GM23248 (cell line): ENCODE measurements around the gene DNAJC7. TPM values are rescaled to one million over a fixed set of nuclear protein-coding genes. Genes with fewer than 3 reads are reported as not detected.

ENCODE experiments used
- DNase-seq: peaks from one replicate; pipeline ENCODE4 v3.0.0-alpha.2; 2015
- H2AFZ ChIP-seq: fragments of 200-600 bp; sonication (generic); 2 replicates; pipeline ENCODE4 v1.6.1; 2016; ENCODE audit warnings: antibody characterized with exemption
- H3F3A ChIP-seq: fragments of 200-600 bp; sonication (generic); 2 replicates; pipeline ENCODE4 v1.6.1; 2016; ENCODE audit warnings: mild to moderate bottlenecking, antibody characterized with exemption, mixed run types; ENCODE audit not compliant: insufficient read depth
- H3K27ac ChIP-seq: fragments of 200-600 bp; sonication (generic); 2 replicates; pipeline ENCODE4 v1.5.1; 2016; ENCODE audit warnings: mild to moderate bottlenecking
- H3K27me3 ChIP-seq: fragments of 200-600 bp; sonication (generic); replicated peaks from 2 replicates; pipeline ENCODE4 v1.6.1; 2016; ENCODE audit warnings: mild to moderate bottlenecking; ENCODE audit not compliant: insufficient read depth
- H3K36me3 ChIP-seq: fragments of 200-600 bp; sonication (generic); 2 replicates; pipeline ENCODE4 v1.6.1; 2016; ENCODE audit warnings: low read depth, mild to moderate bottlenecking
- H3K4me1 ChIP-seq: fragments of 200-600 bp; sonication (generic); 2 replicates; pipeline ENCODE4 v1.6.1; 2016; ENCODE audit warnings: mild to moderate bottlenecking; ENCODE audit not compliant: insufficient read depth
- H3K4me2 ChIP-seq: fragments of 200-600 bp; sonication (generic); one replicate; pipeline ENCODE4 v1.6.1; 2016; ENCODE audit warnings: mild to moderate bottlenecking; ENCODE audit not compliant: unreplicated experiment
- H3K4me3 ChIP-seq: fragments of 200-600 bp; sonication (generic); 2 replicates; pipeline ENCODE4 v1.5.1; 2016; ENCODE audit warnings: mild to moderate bottlenecking
- H3K79me2 ChIP-seq: fragments of 200-600 bp; sonication (generic); 2 replicates; pipeline ENCODE4 v1.6.1; 2016; ENCODE audit warnings: mild to moderate bottlenecking; ENCODE audit not compliant: insufficient read depth
- H3K9ac ChIP-seq: fragments of 200-600 bp; sonication (generic); 2 replicates; pipeline ENCODE4 v1.6.1; 2016; ENCODE audit warnings: mild to moderate bottlenecking
- H3K9me2 ChIP-seq: fragments of 200-600 bp; sonication (generic); 2 replicates; pipeline ENCODE4 v1.6.1; 2016; ENCODE audit warnings: mixed run types, mild to moderate bottlenecking, moderate library complexity; ENCODE audit not compliant: insufficient read depth
- H3K9me3 ChIP-seq: fragments of 200-600 bp; sonication (generic); one replicate; pipeline ENCODE4 v1.6.1; 2017; ENCODE audit warnings: low read depth
- H4K20me1 ChIP-seq: fragments of 200-600 bp; sonication (generic); 2 replicates; pipeline ENCODE4 v1.6.0; 2016; ENCODE audit not compliant: insufficient read depth
- EZH2 ChIP-seq: fragments of 200-600 bp; sonication (generic); IDR thresholded peaks from 2 replicates; pipeline ENCODE4 v1.6.1; 2018; ENCODE audit warnings: antibody characterized with exemption, mild to moderate bottlenecking; ENCODE audit not compliant: insufficient read depth, poor library complexity, severe bottlenecking
- EZH2phosphoT487 ChIP-seq: fragments of 200-600 bp; sonication (generic); IDR thresholded peaks from 2 replicates; pipeline ENCODE4 v1.6.1; 2018; ENCODE audit warnings: antibody characterized with exemption, moderate library complexity, mild to moderate bottlenecking, low read depth; ENCODE audit not compliant: insufficient read depth
- WGBS, 2 experiments: methylation state at CpG; one replicate each; pipeline ENCODE4 v1.1.6; 2015 to 2017; ENCODE audit warnings: low lambda C conversion rate in 2 of 2, low coverage in 1 of 2; ENCODE audit errors: missing lambda C conversion rate in 2 of 2; 5-methylcytosine and 5-hydroxymethylcytosine counted together
- in situ Hi-C: fragments of 300-500 bp; cut with MboI; formaldehyde crosslinking; loops from 2 replicates; pipeline ENCODE4 v1.15.0; 2020
- polyA plus RNA-seq: library from polyadenylated mRNA; unstranded; fragments of >200 nt; fragmentation: Nextera tagmentation; extraction: Ambion mirVana; gene quantifications from 2 replicates; pipeline ENCODE4 v1.2.1, GENCODE V29; 2016
- total RNA-seq: library from RNA; depleted of rRNA; stranded (reverse); fragments of >200 nt; shearing (Covaris generic); gene quantifications from 2 replicates; pipeline ENCODE4 v1.2.3, GENCODE V29; 2014

The DNAJC7 gene
- total and polyA plus RNA-seq, 2 experiments from 2014 or later = 61.6 to 73.5 TPM

DNA sequence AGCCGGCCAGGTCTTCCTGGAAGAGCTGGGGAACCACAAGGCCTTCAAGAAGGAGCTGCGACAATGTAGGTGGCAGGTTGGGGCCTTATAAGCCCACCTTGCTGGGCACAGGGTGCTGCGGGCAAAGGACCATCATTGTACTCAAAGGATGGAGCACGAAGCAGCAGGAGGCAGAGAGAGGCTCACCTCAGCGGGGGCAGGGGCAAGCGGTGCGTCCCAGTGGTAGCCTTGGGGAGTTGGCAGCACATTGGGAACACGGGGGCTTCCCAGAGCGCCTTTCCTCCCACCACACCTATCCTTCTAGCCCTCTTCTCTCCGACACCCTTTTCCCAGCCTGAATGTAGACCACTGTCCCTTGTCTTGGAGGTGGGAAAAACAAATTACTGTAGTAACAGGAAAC lies 48.6 kb downstream of the DNAJC7 start:
- H3K4me1 ChIP-seq = peaks cover 13% of the 10 kb centered on the region

DNA sequence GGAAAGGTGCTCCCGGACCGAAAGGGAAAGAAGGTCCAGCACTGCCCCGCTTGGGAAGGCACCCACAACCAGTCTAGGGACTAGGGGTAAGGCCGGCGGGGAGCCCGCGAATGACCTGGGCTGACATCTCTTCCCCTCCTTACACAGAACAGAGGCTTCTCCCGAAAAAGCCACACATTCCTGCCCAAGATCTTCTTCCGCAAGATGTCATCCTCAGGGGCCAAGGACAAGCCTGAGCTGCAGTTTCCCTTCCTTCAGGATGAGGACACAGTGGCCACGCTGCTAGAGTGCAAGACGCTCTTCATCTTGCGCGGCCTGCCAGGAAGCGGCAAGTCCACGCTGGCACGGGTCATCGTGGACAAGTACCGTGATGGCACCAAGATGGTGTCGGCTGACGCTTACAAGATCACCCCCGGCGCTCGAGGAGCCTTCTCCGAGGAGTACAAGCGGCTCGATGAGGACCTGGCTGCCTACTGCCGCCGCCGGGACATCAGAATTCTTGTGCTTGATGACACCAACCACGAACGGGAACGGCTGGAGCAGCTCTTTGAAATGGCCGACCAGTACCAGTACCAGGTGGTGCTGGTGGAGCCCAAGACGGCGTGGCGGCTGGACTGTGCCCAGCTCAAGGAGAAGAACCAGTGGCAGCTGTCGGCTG lies 49.2 kb downstream of the DNAJC7 start:
- H3F3A ChIP-seq = peaks cover 9% of the 10 kb centered on the region
- H3K4me2 ChIP-seq = peak overlapping the region; percentile 71
- H3K4me3 ChIP-seq = peak overlapping the region; percentile 88
- 91 to 92% methylated on average over 37 of the region's 37 CpGs for WGBS, 2 experiments
- H3K27me3 ChIP-seq = no peaks in the 10 kb centered on the region
- peak overlapping the region; percentile 95 for H3K9ac ChIP-seq
- H3K36me3 ChIP-seq = peaks cover 4% of the 10 kb centered on the region; the same call in 1 of the 2 replicates
- H2AFZ ChIP-seq = no peak overlapping the region
- no peak for TF ChIP-seq EZH2phosphoT487
- TF ChIP-seq EZH2 = no peak
- H4K20me1 ChIP-seq = no peaks in the 10 kb centered on the region
- peak overlapping the region; percentile 77; the same call in 1 of the 2 replicates for H3K27ac ChIP-seq
- in situ Hi-C loops = loop anchor here (10.0 kb wide), 1 partner anchor 147 kb away; the partner anchor contains the start of gene DHX58
- peaks cover 64% of the 10 kb centered on the region for H3K79me2 ChIP-seq
- H3K9me3 ChIP-seq = no peaks in the 10 kb centered on the region
- no peak for DNase-seq
- peaks cover 13% of the 10 kb centered on the region for H3K4me1 ChIP-seq
- no peaks in the 10 kb centered on the region for H3K9me2 ChIP-seq

More for the DNA sequence above, 48.6 kb downstream of the DNAJC7 start:
- H3K36me3 ChIP-seq = peaks cover 4% of the 10 kb centered on the region; the same call in 1 of the 2 replicates
- no peak for DNase-seq
- peaks cover 9% of the 10 kb centered on the region for H3F3A ChIP-seq
- no peaks in the 10 kb centered on the region for H3K9me2 ChIP-seq
- no peaks in the 10 kb centered on the region for H3K9me3 ChIP-seq
- no peak for TF ChIP-seq EZH2
- TF ChIP-seq EZH2phosphoT487 = no peak
- no peak overlapping the region for H3K9ac ChIP-seq
- H3K4me3 ChIP-seq = no peak overlapping the region
- no peak overlapping the region for H3K4me2 ChIP-seq
- H3K79me2 ChIP-seq = peaks cover 69% of the 10 kb centered on the region
- 90 to 92% methylated on average over 10 of the region's 10 CpGs for WGBS, 2 experiments
- no peak overlapping the region for H3K27ac ChIP-seq
- no peaks in the 10 kb centered on the region for H4K20me1 ChIP-seq
- no peaks in the 10 kb centered on the region for H3K27me3 ChIP-seq
- in situ Hi-C loops = loop anchor here (10.0 kb wide), 1 partner anchor 146 kb away; the partner anchor contains the start of gene DHX58
- H2AFZ ChIP-seq = no peak overlapping the region

DNA sequence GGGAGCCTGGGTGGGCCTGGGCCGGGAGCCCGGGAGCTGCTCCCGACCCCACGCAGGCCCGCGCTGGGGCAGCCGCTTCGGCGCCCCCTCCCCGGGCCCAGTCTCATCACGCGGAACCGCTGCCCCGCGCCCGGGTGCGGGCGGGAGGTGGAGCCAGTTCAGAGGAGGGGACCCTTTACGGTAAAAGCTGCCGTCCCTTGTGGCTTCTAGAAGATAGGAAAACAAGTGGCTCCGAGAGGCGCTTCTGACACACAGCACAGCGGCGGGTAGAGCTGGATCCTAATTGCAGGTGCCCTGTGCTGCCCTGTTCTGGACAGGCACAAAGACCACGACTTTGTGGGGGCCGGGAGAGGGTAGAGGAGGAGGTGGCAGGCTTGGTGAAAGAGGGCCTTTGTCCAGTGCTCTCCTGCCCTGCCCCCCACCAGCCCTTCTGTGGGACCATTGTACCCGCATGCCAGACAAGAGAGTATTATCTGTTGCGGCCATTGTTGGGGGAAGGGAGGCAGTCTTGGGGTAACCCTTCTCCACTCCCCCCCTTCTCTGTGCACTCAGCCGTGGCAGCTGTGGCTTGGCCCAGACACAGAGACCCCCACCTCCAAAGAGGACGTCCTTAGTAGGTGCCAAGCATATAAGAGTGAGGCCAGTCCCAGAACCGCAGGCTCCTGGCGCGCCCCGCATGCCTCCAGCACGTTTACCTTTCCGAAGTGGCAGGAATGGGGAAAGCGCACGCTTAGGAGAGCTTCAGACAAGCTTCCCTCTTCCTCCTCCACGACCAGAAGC lies 49.9 kb downstream of the DNAJC7 start:
- Histone ChIP-seq H3K9me2 (no peaks in the 10 kb centered on the region), H3K9ac (peak overlapping the region; percentile 95), H3K4me1 (peaks cover 13% of the 10 kb centered on the region), H3F3A (peaks cover 9% of the 10 kb centered on the region), H3K79me2 (peaks cover 57% of the 10 kb centered on the region), H3K27ac (peak overlapping the region; percentile 77), H3K4me3 (peak overlapping the region; percentile 88), H4K20me1 (no peaks in the 10 kb centered on the region), H3K27me3 (no peaks in the 10 kb centered on the region), H3K36me3 (peaks cover 4% of the 10 kb centered on the region; the same call in 1 of the 2 replicates), H3K9me3 (no peaks in the 10 kb centered on the region), H3K4me2 (peak overlapping the region; percentile 71), H2AFZ (peak overlapping the region; percentile 81)
- in situ Hi-C loops = loop anchor here (10.0 kb wide), 1 partner anchor 147 kb away; the partner anchor contains the start of gene DHX58
- peak; percentile 58 for DNase-seq
- 18 to 27% methylated on average over 25 to 39 of the region's 39 CpGs for WGBS, 2 experiments
- TF ChIP-seq EZH2 (no peak), EZH2phosphoT487 (no peak)

DNA sequence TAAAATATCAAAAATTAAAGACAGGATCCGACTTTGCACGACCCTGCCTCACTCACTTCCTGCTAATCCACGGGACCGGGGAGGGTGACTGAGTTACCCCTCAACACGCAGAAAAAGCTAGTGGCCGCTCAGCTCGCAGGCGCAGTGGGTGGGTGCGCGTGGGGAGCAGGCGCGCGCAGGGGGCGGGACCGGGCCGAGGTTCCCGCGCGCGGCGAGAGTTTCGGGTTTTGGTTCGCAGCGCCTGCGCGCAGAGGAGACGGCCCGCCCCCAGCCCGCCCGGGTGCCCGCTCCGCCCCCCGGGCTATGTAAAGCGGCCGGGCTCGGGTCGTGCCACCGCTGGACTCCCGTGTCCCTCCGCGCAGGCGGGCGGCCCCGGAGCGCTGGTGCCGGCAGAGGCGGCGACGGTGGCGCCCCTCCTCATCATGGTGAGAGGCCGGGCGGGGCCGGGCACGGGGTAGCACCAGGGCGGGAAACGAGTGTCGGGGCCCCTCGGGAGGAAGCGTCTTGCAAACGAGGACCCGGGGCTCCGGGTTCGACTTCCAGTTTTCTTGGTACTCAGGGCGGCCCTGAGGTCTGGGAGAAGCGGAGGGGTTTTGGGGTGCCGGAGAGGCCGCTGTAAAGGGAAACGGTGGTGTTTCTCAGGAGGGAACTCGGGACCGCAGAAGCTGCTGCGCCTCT lies 50.6 kb downstream of the DNAJC7 start, which contains the start of gene CNP:
Gene CNP (plus strand): TSS at position 333 of the 678 bp plus-strand sequence. CDS start 90 bp downstream, at position 423.
- Histone ChIP-seq H3K9me3 (no peaks in the 10 kb centered on the region), H3K4me1 (peaks cover 13% of the 10 kb centered on the region), H2AFZ (peak within 1 kb of the TSS; percentile 87), H3K36me3 (peaks cover 4% of the 10 kb centered on the region; the same call in 1 of the 2 replicates), H3K79me2 (peaks cover 50% of the 10 kb centered on the region), H4K20me1 (no peaks in the 10 kb centered on the region), H3K4me2 (peak within 1 kb of the TSS; percentile 92), H3K27ac (peak within 1 kb of the TSS; percentile 77), H3K9ac (peak within 1 kb of the TSS; percentile 95), H3F3A (peaks cover 9% of the 10 kb centered on the region), H3K27me3 (no peaks in the 10 kb centered on the region), H3K4me3 (peak within 1 kb of the TSS; percentile 88), H3K9me2 (no peaks in the 10 kb centered on the region)
- WGBS, 2 experiments = 2% methylated on average over 24 to 71 of the region's 71 CpGs
- TF ChIP-seq EZH2phosphoT487 (no peak), EZH2 (no peak)
- peak; percentile 98 for DNase-seq
- in situ Hi-C loops = loop anchor here (10.0 kb wide), 1 partner anchor 148 kb away; the partner anchor contains the start of gene DHX58
